Stomach (tissue), 4 donors: ENCODE results near the gene BCAR3.

Source experiments
- CTCF ChIP-seq, 7 experiments: fragments of 450-650 bp in 4 of 7; fragments of 200-600 bp in 3 of 7; sonication (generic) in 3 of 7; IDR thresholded peaks; one replicate each; pipeline ENCODE4 v1.5.1; 2016 to 2019; ENCODE audit warnings: antibody characterized with exemption in 7 of 7, control low read depth in 2 of 7, mild to moderate bottlenecking in 1 of 7
- POLR2AphosphoS5 ChIP-seq, 3 donors: sonication (generic); formaldehyde crosslinking; IDR thresholded peaks; one replicate each; pipeline ENCODE4 v1.6.1; 2016; ENCODE audit warnings: antibody characterized with exemption in 3 of 3

DNA sequence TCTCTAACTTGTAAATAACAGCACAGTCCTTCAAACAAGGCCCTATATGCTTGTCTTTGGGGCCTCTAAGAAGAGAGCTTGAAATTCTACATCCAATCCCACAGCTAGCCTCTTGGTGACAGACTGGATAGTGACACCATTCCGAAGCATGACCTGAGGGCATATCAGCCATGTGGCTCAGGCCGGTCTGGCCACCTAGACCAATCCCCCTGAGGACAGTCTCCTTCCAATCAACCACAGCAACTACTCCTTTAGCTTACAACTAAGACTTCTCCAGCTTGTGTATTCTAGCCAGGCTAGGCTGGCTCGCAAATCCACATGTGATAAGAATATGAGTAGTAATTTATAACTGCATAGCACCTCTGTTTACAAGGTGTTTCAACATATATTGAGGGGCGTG, 14.0 kb downstream of the BCAR3 start:
- TF ChIP-seq CTCF (IDR thresholded peaks at IDR 0.05) (no peak), POLR2AphosphoS5 (IDR thresholded peaks at IDR 0.05) (no peak)
